H1 (cell line): Measurements from ENCODE around the gene OPCML.
"Not testable (repeated sequence)": the region's sequence is repeated elsewhere in the genome, so short reads cannot be mapped to it uniquely, and the experiment has no call there.

Source experiments
- CBX5 ChIP-seq: fragments of 300-800, 300-1000 bp; sonication (generic); IDR thresholded peaks from 2 replicates; pipeline ENCODE4 v1.7.1; 2016; ENCODE audit warnings: antibody characterized with exemption, low read length, low read depth
- GTF2F1 ChIP-seq: IDR thresholded peaks from 2 replicates; pipeline ENCODE4 v1.6.1; 2012; ENCODE audit warnings: low read depth, low read length, improper control_type of control experiment, borderline replicate concordance
- JUN ChIP-seq: IDR thresholded peaks from 2 replicates; pipeline ENCODE4 v1.6.1; 2011; ENCODE audit warnings: low read depth, mild to moderate bottlenecking, improper control_type of control experiment, low read length
- MAFK ChIP-seq: IDR thresholded peaks from 2 replicates; pipeline ENCODE4 v1.6.1; 2012; ENCODE audit warnings: low read depth, mild to moderate bottlenecking, improper control_type of control experiment, low read length
- NRF1 ChIP-seq: IDR thresholded peaks from 2 replicates; pipeline ENCODE4 v1.6.1; 2011; ENCODE audit warnings: mild to moderate bottlenecking, low read depth, low read length, improper control_type of control experiment
- POLR2A ChIP-seq, 2 experiments: IDR thresholded peaks; 1 replicate in 1 of 2; 2 replicates in 1 of 2; pipeline ENCODE4 v1.6.1; 2011; ENCODE audit warnings: low read depth in 2 of 2, low read length in 2 of 2, mild to moderate bottlenecking in 2 of 2; ENCODE audit errors: control extremely low read depth in 1 of 2
- RAD21 ChIP-seq, 2 experiments: IDR thresholded peaks in 1 of 2; conservative IDR thresholded peaks in 1 of 2; 2 replicates each; pipeline ENCODE4 v1.6.1; 2011; ENCODE audit warnings: low read depth in 2 of 2, low read length in 2 of 2, improper control_type of control experiment in 1 of 2, inconsistent platforms in 1 of 2, mild to moderate bottlenecking in 1 of 2, moderate library complexity in 1 of 2
- RFX5 ChIP-seq: IDR thresholded peaks from 2 replicates; pipeline ENCODE4 v1.6.1; 2011; ENCODE audit warnings: low read depth, low read length, improper control_type of control experiment, borderline replicate concordance
- SAP30 ChIP-seq: fragments of 300-600 bp; sonication (generic); IDR thresholded peaks from 2 replicates; pipeline ENCODE4 v1.7.1; 2012; ENCODE audit warnings: low read length, moderate library complexity, mild to moderate bottlenecking, inconsistent platforms; ENCODE audit not compliant: insufficient read depth, insufficient replicate concordance
- SIN3A ChIP-seq, 2 experiments: IDR thresholded peaks in 1 of 2; conservative IDR thresholded peaks in 1 of 2; 2 replicates each; pipeline ENCODE4 v1.6.1; 2011 to 2012; ENCODE audit warnings: low read length in 2 of 2, improper control_type of control experiment in 1 of 2, low read depth in 1 of 2, mild to moderate bottlenecking in 1 of 2
- YY1 ChIP-seq: IDR thresholded peaks from 2 replicates; pipeline ENCODE4 v1.6.1; 2011; ENCODE audit warnings: low read depth, mild to moderate bottlenecking, low read length
- TF ChIP-seq, protein P1 (sequence below): IDR thresholded peaks from 2 replicates; pipeline ENCODE4 v1.6.1; 2011; ENCODE audit warnings: low read length, improper control_type of control experiment

- TF ChIP-seq NRF1; GTF2F1; MAFK; RAD21 (IDR thresholded peaks at IDR 0.05 in 1 of 2, conservative IDR thresholded peaks at IDR 0.05 in 1 of 2; ENCODE audit: low read depth in 2 of 2, low read length in 2 of 2); RFX5; YY1; JUN; POLR2A (IDR thresholded peaks at IDR 0.05; ENCODE audit: control extremely low read depth in 1 of 2, low read depth in 2 of 2, low read length in 2 of 2); CBX5; SIN3A (conservative IDR thresholded peaks at IDR 0.05 in 1 of 2, IDR thresholded peaks at IDR 0.05 in 1 of 2; ENCODE audit: low read depth in 1 of 2, low read length in 2 of 2); SAP30: not testable (repeated sequence)
- TF ChIP-seq, protein P1, sequence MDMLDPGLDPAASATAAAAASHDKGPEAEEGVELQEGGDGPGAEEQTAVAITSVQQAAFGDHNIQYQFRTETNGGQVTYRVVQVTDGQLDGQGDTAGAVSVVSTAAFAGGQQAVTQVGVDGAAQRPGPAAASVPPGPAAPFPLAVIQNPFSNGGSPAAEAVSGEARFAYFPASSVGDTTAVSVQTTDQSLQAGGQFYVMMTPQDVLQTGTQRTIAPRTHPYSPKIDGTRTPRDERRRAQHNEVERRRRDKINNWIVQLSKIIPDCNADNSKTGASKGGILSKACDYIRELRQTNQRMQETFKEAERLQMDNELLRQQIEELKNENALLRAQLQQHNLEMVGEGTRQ = not testable (repeated sequence)
Observed at GRCh38 chr11:132370114-132370513, 1162.2 kb downstream of the OPCML start.
